HG03378 (cell line): ENCODE data around the gene IRAG1.
"Not testable (repeated sequence)": the region's sequence is repeated elsewhere in the genome, so short reads cannot be mapped to it uniquely, and the experiment has no call there.

Experiments
- ATAC-seq: cut with Tn5 transposase; IDR thresholded peaks from one replicate; pipeline ENCODE4 v1.9.1; 2021; ENCODE audit warnings: mild to moderate bottlenecking, moderate library complexity; ENCODE audit not compliant: unreplicated experiment

The IRAG1 gene

DNA sequence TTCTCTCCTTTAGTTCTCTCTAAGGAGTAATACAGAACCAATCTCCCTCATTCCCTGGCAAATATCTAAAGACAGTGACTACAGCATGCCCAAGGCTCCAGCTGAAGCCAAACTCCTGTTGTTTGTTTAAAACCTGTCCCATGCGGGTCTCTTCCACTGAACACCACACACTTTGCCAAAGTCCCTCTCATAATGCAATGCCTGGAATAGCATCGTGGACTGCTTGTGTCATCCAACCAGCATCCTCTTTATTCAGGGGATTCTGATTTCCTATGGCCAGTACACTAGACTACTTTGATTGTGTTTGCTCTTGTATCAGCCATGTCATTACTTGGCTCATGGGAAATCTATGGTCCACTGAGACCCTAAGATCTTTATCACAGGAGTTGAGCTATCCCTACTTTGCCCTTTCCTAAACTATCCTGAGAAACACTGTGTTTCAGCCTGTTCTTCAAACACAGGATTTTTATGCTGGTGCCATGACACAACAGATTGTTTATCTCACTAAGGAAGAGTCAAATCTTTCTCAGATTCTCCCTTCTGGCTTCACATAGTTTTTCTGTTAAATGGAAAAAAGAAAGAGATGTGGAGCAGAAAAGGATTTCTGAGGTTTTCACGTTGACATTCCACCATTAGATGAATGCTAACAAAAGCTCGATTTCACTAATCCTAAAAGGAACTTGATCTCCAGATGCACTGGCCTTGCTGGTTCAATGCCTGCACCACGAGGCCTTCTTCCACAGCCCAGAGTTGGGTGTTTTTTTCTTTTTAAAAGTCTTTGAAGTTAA, 15.9 kb upstream of the IRAG1 start:
- ATAC-seq: no peak

DNA sequence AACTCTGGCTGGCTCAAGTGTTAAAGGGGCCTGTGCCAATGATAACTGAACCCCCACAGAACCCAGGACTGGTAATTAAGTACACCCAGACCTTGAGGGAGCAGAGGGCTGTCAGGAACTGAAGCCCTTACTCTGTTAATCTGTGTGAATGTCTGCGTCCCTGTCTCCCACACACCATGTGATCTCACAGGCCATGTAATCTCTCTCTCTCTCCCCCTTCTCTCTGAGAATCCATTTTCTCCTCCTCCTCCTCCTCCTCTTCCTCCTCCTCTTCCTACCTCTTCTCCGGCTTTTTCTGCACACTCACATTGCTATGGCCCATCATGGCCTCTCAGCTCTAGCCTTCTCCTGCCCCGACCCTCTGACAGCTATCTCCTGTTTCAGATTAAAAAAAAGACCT, 14.6 kb upstream of the IRAG1 start:
- ATAC-seq: no peak

DNA sequence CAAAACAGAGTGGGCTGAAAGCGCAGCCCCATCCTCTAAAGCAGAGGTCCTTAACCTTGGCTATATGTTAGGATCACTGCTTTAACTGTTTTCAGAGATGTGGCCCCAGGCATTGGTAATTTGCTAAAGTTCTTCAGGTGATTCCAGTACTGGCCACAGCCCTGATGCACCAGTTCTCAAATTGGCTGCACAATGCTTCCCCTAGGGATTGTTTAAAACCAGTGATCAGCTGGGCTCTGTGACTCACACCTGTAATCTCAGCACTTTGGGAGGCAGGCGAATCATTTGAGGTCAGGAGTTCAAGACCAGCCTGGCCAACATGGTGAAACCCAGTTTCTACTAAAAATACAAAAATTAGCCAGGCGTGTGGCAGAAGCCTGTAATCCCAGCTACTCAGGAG, 8.4 kb upstream of the IRAG1 start:
- ATAC-seq: no peak

DNA sequence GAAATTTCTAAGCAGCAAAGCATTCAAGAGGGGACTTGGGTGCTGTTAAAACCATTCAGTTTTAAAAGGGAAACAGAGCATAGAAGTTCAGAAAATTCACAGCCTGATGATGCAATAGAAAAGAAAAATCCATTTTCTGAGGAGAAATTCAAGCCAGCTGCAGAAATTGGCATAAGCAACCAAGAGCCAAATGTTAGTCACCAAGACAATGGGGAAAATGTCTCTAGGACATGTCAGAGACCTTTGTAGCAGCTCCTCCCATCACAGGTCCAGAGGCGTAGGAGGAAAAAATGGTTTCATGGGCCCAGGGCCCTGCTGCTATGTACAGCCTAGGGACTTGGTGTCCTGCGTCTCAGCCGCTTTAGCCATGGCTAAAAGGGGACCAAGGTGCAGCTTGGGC, 5.5 kb upstream of the IRAG1 start:
- ATAC-seq: no peak

DNA sequence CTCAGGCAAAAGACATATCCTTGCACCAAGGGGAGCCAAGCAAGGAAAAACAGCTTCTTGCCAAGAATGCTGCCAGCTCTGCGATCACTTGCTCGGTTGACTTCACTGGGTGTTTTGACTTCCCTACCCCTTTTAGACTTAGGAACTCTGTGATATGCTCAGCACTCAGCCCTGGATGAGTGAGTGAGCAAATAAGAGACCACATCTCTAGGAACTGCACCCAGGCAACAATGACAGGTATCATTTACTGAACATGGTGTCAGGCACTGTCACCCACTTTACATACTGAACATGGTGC, 3.7 kb upstream of the IRAG1 start:
- ATAC-seq: no peak

DNA sequence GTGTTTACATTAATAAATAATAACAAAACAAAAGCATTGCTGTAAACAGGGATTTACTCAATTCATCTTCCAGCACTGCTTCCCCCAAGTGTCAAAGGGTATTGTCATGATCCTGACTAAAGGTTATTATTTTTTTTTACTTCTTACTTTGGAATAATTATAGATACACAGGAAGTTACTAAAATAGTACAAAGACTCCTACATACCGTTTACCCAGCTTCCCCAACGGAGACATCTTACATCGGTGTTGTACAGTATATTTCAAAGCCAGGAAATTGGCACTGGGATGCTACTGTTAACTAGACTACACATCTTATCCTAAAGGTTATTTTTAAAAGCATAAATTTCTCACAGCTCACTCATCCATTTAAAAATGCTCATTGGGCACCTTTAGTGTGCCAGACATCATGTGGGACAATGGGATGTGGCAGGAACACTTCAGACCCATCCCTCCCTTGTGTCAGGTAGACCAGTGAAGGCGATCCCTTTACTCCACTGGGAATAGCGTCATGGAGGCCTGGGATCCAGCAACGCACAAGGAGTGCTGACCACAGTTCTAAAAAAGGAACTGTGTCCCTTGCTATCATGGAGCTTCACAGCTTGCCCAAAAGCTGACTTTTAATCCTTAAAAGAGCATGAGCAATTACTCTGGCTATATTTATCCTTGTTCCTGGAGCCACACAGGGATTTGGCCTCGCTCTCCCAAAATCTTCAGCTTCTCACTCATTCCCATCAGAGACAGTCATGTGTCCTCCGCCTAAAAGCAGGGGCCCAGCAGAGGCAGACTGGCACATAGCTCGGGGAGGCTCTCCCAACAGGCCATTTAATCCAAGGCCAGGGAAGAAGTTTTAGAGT, 3.1 kb upstream of the IRAG1 start:
- ATAC-seq: no peak

DNA sequence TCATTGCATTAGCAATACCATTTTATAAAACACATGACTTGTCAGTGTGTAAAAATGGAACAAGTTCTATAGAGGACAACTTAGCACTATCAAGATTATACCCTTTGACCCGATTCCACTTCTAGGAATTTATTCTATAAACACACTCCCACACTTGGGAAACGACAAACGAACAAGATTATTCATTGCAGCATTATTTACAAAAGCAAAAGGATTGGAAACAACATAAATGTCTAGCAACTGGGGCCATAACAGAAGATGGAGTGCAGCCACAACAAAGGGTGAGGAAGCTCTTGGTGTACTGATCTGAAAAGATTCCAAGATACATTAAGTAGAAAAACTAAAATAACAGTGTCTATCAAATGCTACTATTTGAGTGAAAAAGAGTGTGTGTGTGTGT, 2.3 kb upstream of the IRAG1 start:
- ATAC-seq: no peak

DNA sequence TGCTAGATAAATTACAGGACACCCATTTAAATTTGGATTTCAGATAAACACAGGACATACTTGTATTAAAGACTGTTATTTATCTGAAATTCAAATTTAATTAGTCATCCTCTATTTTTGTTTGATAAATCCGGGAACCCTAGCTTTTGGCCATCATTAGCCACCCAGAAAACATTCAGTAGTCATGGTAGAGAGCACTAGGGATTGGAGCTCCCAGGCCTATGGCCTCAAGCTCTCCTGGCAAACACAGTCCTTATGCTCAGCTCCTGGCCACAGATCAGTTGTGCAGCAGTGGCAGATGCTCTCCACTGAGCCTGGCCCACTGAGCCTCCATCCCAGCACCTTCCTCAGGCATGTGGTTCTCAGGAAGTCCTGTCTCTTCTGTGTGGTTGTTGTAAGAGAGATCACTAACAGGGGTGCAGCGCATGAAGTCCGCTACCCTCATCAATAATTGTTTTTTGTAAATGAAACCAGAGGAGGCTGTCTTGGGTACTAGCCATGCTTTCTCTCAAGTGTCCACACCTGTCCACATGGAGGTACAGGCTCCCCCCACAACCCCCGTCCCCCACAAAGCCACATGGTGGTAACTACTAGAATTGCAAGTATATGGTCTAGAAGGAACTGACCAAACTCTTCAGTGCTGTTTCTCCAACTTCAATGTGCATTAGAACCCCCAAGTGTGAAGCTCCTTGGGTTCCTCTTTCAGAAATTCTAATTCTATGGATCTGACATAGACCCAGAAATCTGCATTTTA, 1.1 kb upstream of the IRAG1 start:
- no peak for ATAC-seq

DNA sequence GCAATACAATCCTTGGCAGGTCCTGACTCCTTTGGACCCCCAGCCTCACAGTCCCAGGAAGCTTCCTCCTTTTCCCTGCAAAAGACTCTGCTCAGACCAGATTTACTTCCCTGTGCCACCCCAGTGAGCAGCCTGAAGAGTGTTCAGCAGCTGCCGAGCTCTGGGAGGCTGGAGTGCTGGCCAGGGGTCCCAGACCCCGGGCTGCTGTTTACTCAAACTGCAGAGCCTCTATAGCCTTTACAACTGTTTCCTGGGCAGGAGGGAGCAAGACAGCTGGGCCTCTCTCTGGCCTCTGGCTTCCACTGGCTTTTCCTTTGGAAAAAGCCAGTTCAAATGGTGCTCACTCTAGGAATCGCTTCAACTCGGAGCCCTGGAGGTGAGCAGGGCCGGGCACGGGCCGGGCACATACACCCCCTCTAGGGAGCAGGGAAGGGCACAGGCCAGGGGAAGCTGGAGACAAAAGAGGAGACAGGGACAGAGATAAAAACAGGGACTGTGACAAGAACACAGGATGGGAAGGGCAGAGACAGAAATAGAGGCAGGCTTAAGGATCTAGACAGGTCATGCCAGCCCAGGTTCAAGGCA, 932 bp downstream of the IRAG1 start:
- ATAC-seq: no peak

DNA sequence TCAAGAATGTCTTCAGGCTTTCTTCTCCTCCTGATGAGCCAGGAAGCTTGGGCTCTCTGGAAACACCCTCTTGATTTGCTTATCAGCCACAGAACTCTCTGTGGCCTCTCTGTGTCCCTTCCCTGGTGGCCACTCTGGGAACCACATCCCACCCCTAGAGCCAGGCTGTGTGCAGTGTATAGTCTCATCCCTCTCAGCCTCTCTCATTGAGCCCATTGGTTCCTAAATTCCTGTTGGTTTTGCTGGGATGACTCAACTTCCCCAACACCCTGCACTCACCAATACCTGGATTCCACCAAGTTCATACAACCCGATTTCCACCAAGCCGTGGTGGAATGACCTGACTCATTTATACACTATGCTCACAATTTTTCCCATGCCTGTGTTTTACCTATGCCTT, 5.2 kb downstream of the IRAG1 start:
- ATAC-seq: no peak

DNA sequence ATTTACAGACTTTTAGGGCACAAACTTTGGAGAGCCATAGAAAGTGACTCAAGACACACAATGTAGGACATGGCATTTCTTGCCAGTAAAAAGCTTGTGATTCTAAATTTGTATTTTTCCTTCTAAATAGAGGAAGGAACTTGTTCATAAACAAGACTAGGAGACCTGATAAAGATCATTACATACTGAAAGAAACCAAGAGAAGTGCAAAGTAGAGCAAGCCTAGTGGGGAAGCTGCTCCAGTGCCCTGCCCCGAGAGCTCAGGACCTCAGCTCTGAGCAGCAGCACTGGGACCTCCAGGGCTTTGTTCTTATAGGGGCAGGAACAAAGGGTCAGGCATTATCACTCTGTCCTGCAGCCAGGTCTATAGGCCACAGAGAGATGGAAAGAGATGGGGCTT, 7.2 kb downstream of the IRAG1 start:
- no peak for ATAC-seq

DNA sequence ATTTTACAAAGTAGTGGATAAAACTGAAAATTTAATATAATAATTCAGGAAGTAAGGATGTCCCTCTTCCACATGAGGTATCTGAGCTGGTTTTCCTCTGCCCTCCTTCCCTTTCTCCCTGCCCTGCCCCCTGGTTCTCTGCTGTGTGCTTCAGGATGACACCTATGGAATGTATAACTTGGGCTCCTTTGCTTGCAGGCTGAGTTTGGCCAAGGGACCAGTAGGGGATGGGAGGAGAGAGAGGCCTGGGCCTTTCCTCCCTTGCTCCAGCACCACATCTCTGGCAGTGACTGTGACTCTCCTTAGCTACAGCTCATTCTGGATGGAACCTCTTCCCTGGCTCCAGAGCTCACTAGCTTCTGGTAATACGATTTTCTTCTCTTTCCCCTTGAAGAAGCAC, 10.1 kb downstream of the IRAG1 start:
- no peak for ATAC-seq

DNA sequence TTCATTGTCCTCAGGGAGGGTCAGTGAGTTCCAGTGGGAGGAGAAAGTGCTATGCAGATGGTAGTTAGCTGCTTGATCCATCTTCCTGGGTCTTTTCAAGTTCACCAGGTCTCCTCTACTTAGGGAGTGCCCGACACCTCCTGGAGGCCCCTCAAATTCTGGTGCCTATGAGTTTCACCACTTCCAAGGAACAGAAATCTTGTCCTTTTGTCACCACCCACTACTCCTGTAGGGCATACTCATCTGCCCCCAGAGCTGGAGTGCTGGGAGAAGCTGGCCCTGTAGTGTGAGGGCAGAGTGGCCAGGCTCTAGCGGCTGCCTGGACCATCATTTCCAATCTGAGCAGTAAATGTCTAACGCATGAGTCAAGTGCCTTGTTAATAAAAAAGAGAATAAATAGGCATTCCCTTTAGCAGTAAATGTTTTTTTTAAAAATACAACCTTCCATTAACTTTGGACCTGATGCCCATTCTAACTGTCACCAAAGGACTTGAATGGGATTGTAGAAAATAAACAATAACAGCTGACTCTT, 12.5 kb downstream of the IRAG1 start:
- no peak for ATAC-seq

DNA sequence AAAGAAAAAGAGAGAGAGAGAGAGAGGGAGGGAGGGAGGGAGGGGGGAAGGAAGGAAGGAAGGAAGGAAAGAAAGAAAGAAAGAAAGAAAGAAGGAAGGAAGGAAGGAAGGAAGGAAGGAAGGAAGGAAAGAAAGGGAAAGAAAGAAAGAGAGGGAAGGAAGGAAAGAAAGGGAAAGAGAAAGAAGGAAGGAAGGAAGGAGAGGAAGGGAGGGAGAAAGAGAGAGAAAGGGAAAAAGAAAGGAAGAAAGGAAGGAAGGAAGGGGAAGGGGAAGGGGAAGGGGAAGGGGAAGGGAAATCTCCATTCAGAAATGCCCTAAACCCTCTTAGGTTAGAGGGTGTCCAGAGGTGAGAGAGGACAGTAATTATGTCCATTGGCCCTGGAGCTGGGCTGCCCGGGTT, 13.3 kb downstream of the IRAG1 start:
- not testable (repeated sequence) for ATAC-seq

DNA sequence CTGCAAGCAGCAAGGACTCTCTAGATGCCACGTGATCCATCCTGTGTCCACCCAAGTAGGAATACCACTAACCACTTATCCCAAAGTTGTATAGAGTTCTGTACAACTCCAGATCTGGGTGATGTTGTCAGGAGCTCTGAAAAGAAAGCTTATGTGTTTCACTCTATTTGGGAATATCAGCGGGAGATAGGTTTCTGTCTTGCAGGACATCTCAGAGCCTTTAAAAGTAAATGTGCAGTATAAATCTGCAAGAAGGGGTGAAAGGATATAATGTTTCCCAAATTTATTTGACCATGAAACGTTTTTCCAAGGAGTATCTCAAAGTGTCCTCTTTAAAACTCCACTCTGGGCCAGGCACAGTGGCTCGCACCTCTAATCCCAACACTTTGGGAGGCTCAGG, 13.9 kb downstream of the IRAG1 start:
- ATAC-seq: no peak

DNA sequence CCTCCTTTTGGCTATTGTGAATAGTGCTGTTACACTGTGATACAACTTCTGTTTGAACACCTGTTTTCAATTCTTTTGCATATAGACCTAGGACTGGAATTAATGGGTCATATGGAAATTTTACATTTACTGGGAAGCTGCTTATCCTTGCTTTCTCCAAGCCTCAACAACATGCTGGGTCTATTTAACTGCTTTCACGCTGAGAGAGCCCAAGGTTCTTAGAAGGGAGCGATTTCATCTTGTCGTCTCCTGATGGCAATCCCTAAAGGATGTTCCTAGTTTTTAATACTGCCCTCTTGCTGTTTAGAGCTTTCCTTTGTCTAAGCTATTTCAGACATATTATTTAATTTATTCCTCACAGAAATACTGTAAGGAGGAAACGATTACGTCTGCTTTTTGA, 15.5 kb downstream of the IRAG1 start:
- no peak for ATAC-seq

DNA sequence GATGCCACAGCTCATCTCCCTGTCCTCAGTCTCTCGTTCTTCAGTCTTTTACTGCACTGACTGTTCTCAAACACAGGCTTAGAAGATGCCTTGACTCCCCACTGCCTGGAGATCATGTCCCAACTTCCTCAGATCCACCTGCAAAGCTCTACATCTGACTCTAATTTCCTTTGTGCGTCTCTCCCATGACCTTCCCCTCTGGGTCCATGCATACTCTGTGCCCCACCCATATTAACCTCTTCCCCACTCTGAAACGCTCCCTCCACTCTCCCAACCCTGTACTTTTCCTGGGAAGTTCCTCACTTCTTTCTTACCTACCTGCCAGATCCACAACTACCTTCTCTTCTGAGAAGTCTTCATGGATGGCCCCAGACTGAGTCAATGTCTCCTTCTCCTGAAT, 16.6 kb downstream of the IRAG1 start:
- ATAC-seq: no peak

DNA sequence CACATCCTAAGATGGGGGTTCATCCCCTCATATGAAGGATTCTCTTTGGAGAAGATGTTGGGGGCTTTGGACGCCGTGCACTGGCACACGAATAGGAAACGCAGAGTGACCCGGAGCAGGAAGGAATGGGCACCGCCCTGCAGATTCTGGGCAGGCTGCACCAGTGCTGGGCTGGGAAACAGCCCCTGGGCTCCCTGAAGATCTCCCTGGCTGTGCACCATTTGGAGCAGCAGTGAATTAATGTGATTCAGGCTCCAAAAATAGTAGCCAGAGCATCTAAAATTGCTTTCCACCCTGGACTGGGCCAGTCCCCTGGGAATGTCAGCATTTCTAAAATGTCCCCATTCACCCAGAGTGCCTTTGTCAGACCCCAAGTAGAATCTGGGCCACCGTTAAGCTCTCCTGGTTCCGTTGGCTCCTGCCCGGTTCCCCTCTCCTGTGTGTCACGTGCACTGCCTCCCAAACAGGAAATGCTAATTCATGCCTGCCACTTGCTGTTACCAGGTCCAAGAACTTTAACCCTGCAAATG, 18.6 kb downstream of the IRAG1 start:
- ATAC-seq: no peak

DNA sequence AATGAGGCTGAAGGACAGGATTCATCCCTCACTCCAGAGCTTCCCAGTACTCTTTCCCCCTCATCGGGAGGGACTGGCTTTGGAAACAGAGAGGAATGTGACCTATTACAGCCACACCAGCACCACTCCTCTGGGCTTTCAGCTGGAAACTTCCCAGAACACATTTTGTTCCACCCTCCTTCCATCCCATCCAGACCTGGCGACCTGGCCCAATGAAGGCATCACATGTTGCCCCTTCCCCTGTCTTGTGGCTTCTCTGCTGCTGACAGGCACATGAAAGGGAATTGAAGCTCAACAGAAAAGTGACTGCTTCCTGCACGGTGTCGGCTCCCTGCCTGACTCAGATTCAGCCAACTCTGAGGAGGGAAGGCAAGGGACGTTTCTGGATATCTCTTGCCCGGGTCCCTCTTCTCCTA, 19.1 kb downstream of the IRAG1 start:
- ATAC-seq: no peak

DNA sequence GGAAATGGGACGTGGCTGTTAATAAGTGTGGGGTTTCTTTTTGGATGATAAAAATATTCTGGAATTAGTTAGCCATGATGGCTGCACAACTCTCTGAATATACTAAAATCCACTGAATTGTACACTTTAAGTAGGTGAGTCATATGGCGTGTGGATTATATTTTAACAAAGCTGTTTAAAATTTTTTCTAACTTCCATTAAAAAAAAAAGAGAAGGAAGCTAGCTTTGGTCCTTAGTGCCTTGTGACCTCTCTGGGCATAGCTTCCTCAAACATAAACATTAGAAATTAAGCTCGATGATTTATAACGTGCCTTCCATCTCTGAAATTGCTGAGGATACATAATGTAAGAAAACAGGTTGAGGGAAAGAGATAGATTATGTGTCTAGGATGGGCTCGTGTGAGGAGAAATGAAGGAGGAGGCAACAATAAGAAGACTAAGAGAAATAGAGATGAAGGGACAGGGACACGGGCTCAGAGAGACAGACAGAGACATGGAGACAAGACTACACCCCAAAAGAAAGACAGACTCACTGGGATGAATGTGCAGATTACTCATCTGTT, 20.0 kb downstream of the IRAG1 start:
- ATAC-seq: no peak

DNA sequence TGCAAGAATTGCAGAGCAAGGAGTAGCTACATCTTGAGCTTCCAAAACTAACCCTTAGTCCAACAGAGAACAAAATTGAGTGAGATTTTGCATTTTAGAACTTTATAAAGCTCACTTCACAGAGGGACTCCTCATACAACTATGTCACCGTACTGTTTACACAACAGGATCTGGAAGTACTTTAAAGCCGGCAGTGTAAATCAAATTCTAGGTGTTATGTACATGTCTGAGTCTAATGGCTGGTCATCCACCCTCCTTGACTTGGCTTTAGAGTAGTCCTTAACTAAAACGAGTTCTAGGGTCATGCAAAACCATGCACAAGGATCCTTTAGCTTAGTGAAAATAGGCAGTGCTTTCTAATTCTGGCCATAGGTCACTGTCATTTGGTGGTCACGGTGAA, 23.5 kb downstream of the IRAG1 start:
- ATAC-seq: no peak
